Measurements from ENCODE around the gene DUS4L. TPM values are rescaled to one million over a fixed set of nuclear protein-coding genes. Genes with fewer than 3 reads are reported as not detected.

DUS4L gene
- total RNA-seq: 3.7 and 4.9 TPM in 2 replicates

GRCh38 chr7:107563775-107564552 lies at the start of gene DUS4L, which contains the start of gene COG5:
Gene DUS4L (plus strand): TSS chr7:107563971. CDS start chr7:107567071, 3,100 bp downstream.
Gene COG5 (minus strand): TSS chr7:107563920. CDS start chr7:107563896, 24 bp downstream.

GRCh38 chr7:107579885-107580715 lies 16.3 kb downstream of the DUS4L start, which contains the start of gene BCAP29:
Gene BCAP29 (plus strand): TSS chr7:107580246. CDS start chr7:107580773, 527 bp downstream.

Other genes with a start within 250 kb of the DUS4L start
- not detected in 2 replicates for gene GPR22, start 93.9 kb upstream of the DUS4L start, total RNA-seq
- gene COG5, start 51 bp upstream of the DUS4L start, total RNA-seq: 19.2 and 32.7 TPM in 2 replicates
- 32.8 and 34.5 TPM in 2 replicates for gene BCAP29, start 16.3 kb downstream of the DUS4L start, total RNA-seq
- gene SLC26A4, start 96.9 kb downstream of the DUS4L start, total RNA-seq: 0.47 and 0.52 TPM in 2 replicates
- gene CBLL1, start 180.2 kb downstream of the DUS4L start, total RNA-seq: 9.1 and 11.3 TPM in 2 replicates
- not detected in 2 replicates for gene SLC26A3, start 239.3 kb downstream of the DUS4L start, total RNA-seq

Data from bronchial smooth muscle cell (primary cell).